ENCODE measurements around the gene GAL3ST1.
"Not testable (repeated sequence)": the region's sequence is repeated elsewhere in the genome, so short reads cannot be mapped to it uniquely, and the experiment has no call there.

Gene GAL3ST1

GRCh38 chr22:30561402-30562189 is 12.9 kb downstream of the GAL3ST1 start:
- Mint-ChIP-seq H3K4me3 (no peak overlapping the region), H3K27ac (no peak overlapping the region), H3K9me3 (no peaks in the 10 kb centered on the region), H3K27me3 (peaks cover 24% of the 10 kb centered on the region), H3K4me1 (no peaks in the 10 kb centered on the region), H3K36me3 (no peaks in the 10 kb centered on the region)
- no peak for ATAC-seq

GRCh38 chr22:30560643-30561202 is 13.7 kb downstream of the GAL3ST1 start:
- H3K4me3 Mint-ChIP-seq, ATAC-seq, H3K9me3 Mint-ChIP-seq: not testable (repeated sequence)

GRCh38 chr22:30559889-30560288 is 14.6 kb downstream of the GAL3ST1 start:
- Mint-ChIP-seq H3K9me3 (no peaks in the 10 kb centered on the region), H3K4me3 (no peak overlapping the region), H3K4me1 (no peaks in the 10 kb centered on the region), H3K27ac (no peak overlapping the region), H3K36me3 (no peaks in the 10 kb centered on the region), H3K27me3 (peaks cover 15% of the 10 kb centered on the region)
- no peak for ATAC-seq

More at GRCh38 chr22:30560643-30561202, 13.7 kb downstream of the GAL3ST1 start:
- H3K27ac Mint-ChIP-seq, H3K36me3 Mint-ChIP-seq, H3K4me1 Mint-ChIP-seq: not testable (repeated sequence)
- H3K27me3 Mint-ChIP-seq, result peaks cover 15% of the 10 kb centered on the region

- Mint-ChIP-seq H3K9me3 (no peaks in the 10 kb centered on the region), H3K36me3 (no peaks in the 10 kb centered on the region), H3K4me3 (no peak overlapping the region), H3K27me3 (peaks cover 15% of the 10 kb centered on the region), H3K27ac (no peak overlapping the region), H3K4me1 (no peaks in the 10 kb centered on the region)
- ATAC-seq, result no peak
Observed at GRCh38 chr22:30557243-30557642, 17.2 kb downstream of the GAL3ST1 start.

- Mint-ChIP-seq H3K36me3 (no peaks in the 10 kb centered on the region), H3K4me3 (no peak overlapping the region), H3K27me3 (peaks cover 10% of the 10 kb centered on the region), H3K4me1 (no peaks in the 10 kb centered on the region), H3K27ac (no peak overlapping the region), H3K9me3 (no peaks in the 10 kb centered on the region)
- ATAC-seq, result peak; percentile 24
Observed at GRCh38 chr22:30556388-30556787, 18.1 kb downstream of the GAL3ST1 start.

GRCh38 chr22:30555282-30556210 is 18.9 kb downstream of the GAL3ST1 start:
- no peak overlapping the region for H3K27ac Mint-ChIP-seq
- ATAC-seq, result peak; percentile 17

GRCh38 chr22:30553971-30554370 is 20.5 kb downstream of the GAL3ST1 start:
- H3K27me3 Mint-ChIP-seq, result peaks cover 12% of the 10 kb centered on the region
- no peak overlapping the region for H3K27ac Mint-ChIP-seq
- no peak for ATAC-seq
- H3K9me3 Mint-ChIP-seq, result no peaks in the 10 kb centered on the region
- no peak overlapping the region for H3K4me3 Mint-ChIP-seq
- H3K36me3 Mint-ChIP-seq, result no peaks in the 10 kb centered on the region
- no peaks in the 10 kb centered on the region for H3K4me1 Mint-ChIP-seq

More at GRCh38 chr22:30555282-30556210, 18.9 kb downstream of the GAL3ST1 start:
- no peaks in the 10 kb centered on the region for H3K4me1 Mint-ChIP-seq
- H3K27me3 Mint-ChIP-seq, result peaks cover 1% of the 10 kb centered on the region
- H3K36me3 Mint-ChIP-seq, result no peaks in the 10 kb centered on the region
- H3K9me3 Mint-ChIP-seq, result no peaks in the 10 kb centered on the region
- H3K4me3 Mint-ChIP-seq, result no peak overlapping the region

- Mint-ChIP-seq H3K4me3 (no peak overlapping the region), H3K27ac (no peak overlapping the region), H3K36me3 (no peaks in the 10 kb centered on the region), H3K4me1 (no peaks in the 10 kb centered on the region), H3K9me3 (no peaks in the 10 kb centered on the region), H3K27me3 (peaks cover 23% of the 10 kb centered on the region)
- no peak for ATAC-seq
Observed at GRCh38 chr22:30552719-30553118, 21.7 kb downstream of the GAL3ST1 start.

- not testable (repeated sequence) for H3K4me3 Mint-ChIP-seq, H3K36me3 Mint-ChIP-seq, H3K4me1 Mint-ChIP-seq, H3K27ac Mint-ChIP-seq, H3K9me3 Mint-ChIP-seq, ATAC-seq
- H3K27me3 Mint-ChIP-seq, result peaks cover 28% of the 10 kb centered on the region
Observed at GRCh38 chr22:30551813-30552212, 22.7 kb downstream of the GAL3ST1 start.

GRCh38 chr22:30547188-30547587 is 27.3 kb downstream of the GAL3ST1 start:
- no peak overlapping the region for H3K27ac Mint-ChIP-seq
- no peaks in the 10 kb centered on the region for H3K4me1 Mint-ChIP-seq
- no peak for ATAC-seq
- H3K9me3 Mint-ChIP-seq, result no peaks in the 10 kb centered on the region
- no peaks in the 10 kb centered on the region for H3K36me3 Mint-ChIP-seq
- H3K4me3 Mint-ChIP-seq, result no peak overlapping the region
- H3K27me3 Mint-ChIP-seq, result peaks cover 66% of the 10 kb centered on the region

- H3K27me3 Mint-ChIP-seq, result peaks cover 66% of the 10 kb centered on the region
- no peaks in the 10 kb centered on the region for H3K9me3 Mint-ChIP-seq
- H3K4me3 Mint-ChIP-seq, result no peak within 1 kb of the TSS
- no peak within 1 kb of the TSS for H3K27ac Mint-ChIP-seq
- H3K4me1 Mint-ChIP-seq, result no peaks in the 10 kb centered on the region
- H3K36me3 Mint-ChIP-seq, result no peaks in the 10 kb centered on the region
- no peak for ATAC-seq
Observed at GRCh38 chr22:30546616-30547015, 27.8 kb downstream of the GAL3ST1 start, which contains the start of gene SEC14L6. SEC14L6 (minus strand) TSS chr22:30546741; CDS start chr22:30546682, 59 bp downstream.

- Mint-ChIP-seq H3K27ac (no peak overlapping the region), H3K36me3 (no peaks in the 10 kb centered on the region), H3K27me3 (peaks cover 75% of the 10 kb centered on the region), H3K9me3 (no peaks in the 10 kb centered on the region), H3K4me1 (no peaks in the 10 kb centered on the region), H3K4me3 (no peak overlapping the region)
- no peak for ATAC-seq
Observed at GRCh38 chr22:30542811-30543188, 31.7 kb downstream of the GAL3ST1 start.

- Mint-ChIP-seq H3K36me3 (no peaks in the 10 kb centered on the region), H3K4me3 (no peak overlapping the region), H3K27me3 (peaks cover 75% of the 10 kb centered on the region), H3K4me1 (no peaks in the 10 kb centered on the region), H3K27ac (no peak overlapping the region), H3K9me3 (no peaks in the 10 kb centered on the region)
- ATAC-seq, result peak; percentile 18
Observed at GRCh38 chr22:30541961-30542810, 32.3 kb downstream of the GAL3ST1 start.

GRCh38 chr22:30541511-30541910 is 33.0 kb downstream of the GAL3ST1 start:
- not testable (repeated sequence) for H3K9me3 Mint-ChIP-seq, H3K4me1 Mint-ChIP-seq, H3K27ac Mint-ChIP-seq, H3K4me3 Mint-ChIP-seq, H3K36me3 Mint-ChIP-seq, ATAC-seq
- peaks cover 69% of the 10 kb centered on the region for H3K27me3 Mint-ChIP-seq

Data from stimulated activated memory B cell treated with anti-CD40 and anti-IgM and Interleukin-4, amounts not matched to agents 10 μg/mL and 1 μg/mL and 100 μg/mL, for 72 hours (primary cell).